Muscle layer of colon (tissue), 2 donors: Measurements from ENCODE around the gene CFAP97.
"Not testable (repeated sequence)": the region's sequence is repeated elsewhere in the genome, so short reads cannot be mapped to it uniquely, and the experiment has no call there.

Experiments
- H3K27ac ChIP-seq: one replicate; pipeline ENCODE4 v1.7.0; 2013; ENCODE audit warnings: low read depth, mild to moderate bottlenecking, low read length, moderate library complexity
- H3K27me3 ChIP-seq, 2 donors: one replicate each; pipeline ENCODE4 v1.7.0; 2013; ENCODE audit warnings: low read length in 2 of 2, mild to moderate bottlenecking in 2 of 2; ENCODE audit not compliant: insufficient read depth in 2 of 2, control insufficient read depth in 1 of 2
- H3K36me3 ChIP-seq: one replicate; pipeline ENCODE4 v1.7.0; 2013; ENCODE audit warnings: mild to moderate bottlenecking, low read length; ENCODE audit not compliant: insufficient read depth
- H3K4me1 ChIP-seq: one replicate; pipeline ENCODE4 v1.7.0; 2013; ENCODE audit warnings: mild to moderate bottlenecking, low read length; ENCODE audit not compliant: insufficient read depth
- H3K4me3 ChIP-seq, 2 donors: one replicate each; pipeline ENCODE4 v1.7.0; 2013; ENCODE audit warnings: low read length in 2 of 2, low read depth in 1 of 2, mild to moderate bottlenecking in 1 of 2, moderate library complexity in 1 of 2
- H3K9ac ChIP-seq: one replicate; pipeline ENCODE4 v1.7.0; 2013; ENCODE audit warnings: low read length
- H3K9me3 ChIP-seq: one replicate; pipeline ENCODE4 v1.7.0; 2013; ENCODE audit warnings: mild to moderate bottlenecking, low read length
- donor health status: abdominal sarcoma.
- donor health status: Adenocarcinoma of cecum.

The CFAP97 gene

DNA sequence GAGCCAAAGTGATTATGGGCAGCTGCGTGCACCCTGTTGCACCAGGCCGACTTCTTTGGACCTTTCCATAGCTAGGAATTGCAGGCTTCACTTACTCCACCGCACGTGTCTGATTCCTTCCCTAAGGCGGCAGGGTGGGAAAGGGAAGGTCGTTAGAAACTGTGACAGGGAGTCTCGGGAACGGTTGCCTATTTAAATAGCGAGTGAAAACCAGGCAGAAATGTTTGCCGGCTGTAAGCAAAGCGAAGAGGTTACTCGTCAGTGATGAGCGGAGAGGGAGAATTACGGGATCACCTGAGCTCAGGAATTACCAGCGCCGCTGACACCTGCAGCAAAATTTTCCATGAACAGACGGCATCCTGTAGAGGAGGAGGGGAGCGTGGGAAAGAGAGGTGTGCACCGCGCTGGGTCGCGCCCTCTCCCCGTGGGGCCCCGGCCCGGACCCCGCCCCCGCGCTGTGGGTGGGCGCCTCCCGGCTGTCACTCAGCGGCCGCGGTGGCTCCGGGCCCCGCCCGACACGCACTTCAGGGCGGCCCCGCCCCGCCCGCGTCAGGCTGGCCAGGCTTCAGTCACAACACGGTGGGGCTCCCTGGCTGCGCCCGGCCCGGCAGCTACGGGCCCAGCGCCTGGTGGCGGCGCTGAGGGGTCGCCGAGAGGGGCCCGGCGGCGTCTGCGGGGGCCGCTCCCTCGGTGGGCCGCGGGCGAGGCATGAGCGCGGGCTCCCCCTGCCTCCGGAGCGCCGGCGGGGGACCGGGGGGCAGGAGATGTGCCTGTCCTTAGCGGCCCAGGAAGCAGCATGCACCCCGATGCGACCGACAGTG is 5.4 kb upstream of the CFAP97 start, which contains the start of gene SNX25:
Gene SNX25, plus strand, starts transcription at position 568 of the 821 bp plus-strand sequence. Its CDS starts 229 bp downstream, at position 797.
- no peaks in the 10 kb centered on the region for H3K36me3 ChIP-seq
- H3K27ac ChIP-seq = peak within 1 kb of the TSS; percentile 80
- no peaks in the 10 kb centered on the region for H3K27me3 ChIP-seq
- no peaks in the 10 kb centered on the region for H3K9me3 ChIP-seq
- H3K4me3 ChIP-seq = peak within 1 kb of the TSS; percentile 81 to 97
- peak within 1 kb of the TSS; percentile 96 for H3K9ac ChIP-seq
- peaks cover 20% of the 10 kb centered on the region for H3K4me1 ChIP-seq

DNA sequence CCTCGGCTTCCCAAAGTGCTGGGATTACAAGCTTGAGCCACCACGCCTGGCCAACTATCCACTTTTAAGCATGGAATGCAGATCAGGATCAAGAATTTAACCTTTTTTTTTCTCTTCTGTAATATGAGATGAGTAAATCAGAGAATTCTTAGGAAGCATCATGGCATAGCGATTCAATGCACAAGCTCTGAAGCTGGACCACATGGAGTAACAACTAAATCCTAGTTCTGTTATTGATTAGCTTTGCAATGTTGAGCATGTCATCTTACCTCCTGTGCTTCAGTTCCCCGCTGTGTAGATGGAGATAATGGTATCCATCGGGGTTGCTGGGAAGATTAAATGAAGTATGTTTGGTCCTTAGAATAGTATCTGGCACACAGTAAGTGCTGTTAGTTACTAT is 3.7 kb upstream of the CFAP97 start:
- H3K9me3 ChIP-seq = no peaks in the 10 kb centered on the region
- no peak overlapping the region for H3K27ac ChIP-seq
- no peak overlapping the region for H3K4me3 ChIP-seq
- H3K9ac ChIP-seq = no peak overlapping the region
- H3K36me3 ChIP-seq = no peaks in the 10 kb centered on the region
- H3K4me1 ChIP-seq = peaks cover 30% of the 10 kb centered on the region
- H3K27me3 ChIP-seq = no peaks in the 10 kb centered on the region

DNA sequence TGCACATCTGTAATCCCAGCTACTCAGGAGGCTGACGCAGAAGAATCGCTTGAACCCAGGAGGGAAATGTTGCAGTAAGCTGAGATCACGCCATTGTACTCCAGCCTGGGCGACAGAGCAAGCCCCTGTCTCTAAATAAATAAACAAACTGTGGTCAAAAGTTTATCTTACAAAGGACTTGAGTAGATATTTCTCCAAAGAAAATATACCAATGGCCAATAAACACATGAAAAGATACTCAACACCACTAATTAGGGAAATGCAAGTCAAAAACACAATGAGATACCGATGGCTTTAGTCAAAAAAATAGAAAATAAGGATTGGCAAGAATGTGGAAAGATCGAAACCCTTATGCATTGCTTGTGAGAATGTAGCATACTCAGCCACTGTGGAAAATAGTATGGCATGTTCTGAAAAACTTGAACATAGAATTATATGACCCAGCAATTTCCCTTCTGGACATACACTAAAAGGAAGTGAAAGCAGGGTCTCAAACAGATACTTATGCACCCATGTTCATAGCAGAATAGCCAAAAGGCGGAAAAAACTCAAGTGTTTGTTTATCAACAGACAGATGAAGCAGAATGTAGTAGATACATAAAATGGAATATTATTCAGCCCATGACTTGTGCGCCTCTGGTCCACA is 2.0 kb upstream of the CFAP97 start:
- H3K4me3 ChIP-seq = no peak overlapping the region
- H3K27me3 ChIP-seq = no peaks in the 10 kb centered on the region
- H3K9me3 ChIP-seq = no peaks in the 10 kb centered on the region
- no peaks in the 10 kb centered on the region for H3K36me3 ChIP-seq
- H3K4me1 ChIP-seq = peaks cover 35% of the 10 kb centered on the region
- no peak overlapping the region for H3K27ac ChIP-seq
- H3K9ac ChIP-seq = no peak overlapping the region

DNA sequence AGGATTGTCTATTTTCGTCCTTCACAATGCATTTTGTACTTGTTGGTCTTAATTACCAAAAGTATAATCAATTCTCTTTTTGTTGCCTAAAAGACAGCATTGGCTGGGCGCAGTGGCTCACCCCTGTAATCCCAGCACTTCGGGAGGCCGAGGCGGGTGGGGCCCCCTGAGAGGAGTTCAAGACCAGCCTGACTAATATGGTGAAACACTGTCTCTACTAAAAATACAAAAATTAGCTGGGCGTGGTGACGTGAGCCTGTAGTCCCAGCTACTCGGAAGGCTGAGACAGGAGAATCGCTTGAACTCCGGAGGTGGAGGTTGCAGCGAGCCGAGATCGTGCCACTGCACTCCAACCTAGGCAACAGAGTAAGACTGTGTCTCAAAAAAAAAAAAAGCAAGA is 1.3 kb upstream of the CFAP97 start:
- H3K27me3 ChIP-seq, H3K36me3 ChIP-seq, H3K9ac ChIP-seq, H3K4me3 ChIP-seq, H3K27ac ChIP-seq, H3K9me3 ChIP-seq: not testable (repeated sequence)
- H3K4me1 ChIP-seq = peaks cover 35% of the 10 kb centered on the region

DNA sequence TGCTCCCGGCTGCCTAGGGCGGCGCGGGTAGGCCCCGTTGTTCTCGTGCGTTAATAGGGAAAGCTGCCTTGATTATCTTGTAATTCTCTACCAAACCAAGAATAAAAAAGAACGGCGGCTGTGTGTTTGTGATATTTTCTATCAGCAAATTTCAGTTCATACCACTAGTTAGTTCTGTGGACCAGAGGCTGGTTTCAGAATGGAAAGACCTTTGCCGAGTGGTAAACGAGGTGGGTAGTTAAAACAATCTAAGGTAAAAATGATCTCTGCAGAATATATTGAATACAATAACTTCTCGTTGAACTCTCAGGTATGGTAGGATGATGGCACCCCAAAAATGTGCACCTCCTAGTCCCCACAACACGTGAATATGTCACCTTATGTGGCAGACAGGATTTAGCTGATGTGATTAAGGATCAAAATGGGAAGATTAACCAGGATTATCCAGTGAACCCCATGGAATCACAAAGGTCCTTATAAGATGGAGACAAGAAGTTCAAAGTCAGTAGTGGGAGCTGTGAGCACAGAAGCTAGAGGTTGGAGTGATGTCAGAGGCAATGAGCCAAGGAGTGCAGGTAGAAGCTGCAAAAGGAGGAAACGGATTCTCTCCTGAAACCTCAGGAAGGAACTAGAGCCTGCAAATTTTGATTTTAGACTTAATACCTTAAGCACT is 574 bp upstream of the CFAP97 start:
- peak overlapping the region; percentile 59 for H3K27ac ChIP-seq

DNA sequence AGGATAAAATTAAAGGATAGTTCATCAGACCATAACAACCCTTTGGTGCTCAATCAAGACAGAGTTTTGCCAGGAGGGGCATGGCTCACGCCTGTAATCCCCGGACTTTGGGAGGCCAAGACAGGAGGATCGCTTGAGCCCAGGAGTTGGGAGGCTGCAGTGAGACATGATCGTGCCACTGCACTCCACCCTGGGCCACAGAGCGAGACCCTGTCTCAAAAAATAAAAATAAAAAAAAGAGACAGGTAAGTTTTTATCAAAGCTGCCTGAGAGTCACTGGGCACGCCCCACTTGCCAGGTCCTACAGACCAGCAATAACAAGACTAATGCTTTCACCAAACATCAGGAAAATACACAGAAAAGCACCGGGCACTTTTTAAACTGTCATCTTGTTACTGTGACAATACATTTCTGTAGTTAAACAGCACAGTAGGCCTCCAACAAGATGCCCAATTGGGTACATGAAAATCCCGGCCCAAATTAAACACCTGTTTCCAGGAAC is 765 bp downstream of the CFAP97 start:
- Histone ChIP-seq H3K36me3 (no peaks in the 10 kb centered on the region), H3K4me3 (peak overlapping the region; percentile 67 to 69), H3K27me3 (no peaks in the 10 kb centered on the region), H3K9ac (peak overlapping the region; percentile 57), H3K27ac (peak overlapping the region; percentile 90), H3K9me3 (no peaks in the 10 kb centered on the region), H3K4me1 (peaks cover 30% of the 10 kb centered on the region)

More for the DNA sequence above, 574 bp upstream of the CFAP97 start:
- no peaks in the 10 kb centered on the region for H3K27me3 ChIP-seq
- H3K4me1 ChIP-seq = peaks cover 35% of the 10 kb centered on the region
- H3K36me3 ChIP-seq = no peaks in the 10 kb centered on the region
- H3K9ac ChIP-seq = peak overlapping the region; percentile 86
- H3K9me3 ChIP-seq = no peaks in the 10 kb centered on the region
- H3K4me3 ChIP-seq = peak overlapping the region; percentile 8 to 67

DNA sequence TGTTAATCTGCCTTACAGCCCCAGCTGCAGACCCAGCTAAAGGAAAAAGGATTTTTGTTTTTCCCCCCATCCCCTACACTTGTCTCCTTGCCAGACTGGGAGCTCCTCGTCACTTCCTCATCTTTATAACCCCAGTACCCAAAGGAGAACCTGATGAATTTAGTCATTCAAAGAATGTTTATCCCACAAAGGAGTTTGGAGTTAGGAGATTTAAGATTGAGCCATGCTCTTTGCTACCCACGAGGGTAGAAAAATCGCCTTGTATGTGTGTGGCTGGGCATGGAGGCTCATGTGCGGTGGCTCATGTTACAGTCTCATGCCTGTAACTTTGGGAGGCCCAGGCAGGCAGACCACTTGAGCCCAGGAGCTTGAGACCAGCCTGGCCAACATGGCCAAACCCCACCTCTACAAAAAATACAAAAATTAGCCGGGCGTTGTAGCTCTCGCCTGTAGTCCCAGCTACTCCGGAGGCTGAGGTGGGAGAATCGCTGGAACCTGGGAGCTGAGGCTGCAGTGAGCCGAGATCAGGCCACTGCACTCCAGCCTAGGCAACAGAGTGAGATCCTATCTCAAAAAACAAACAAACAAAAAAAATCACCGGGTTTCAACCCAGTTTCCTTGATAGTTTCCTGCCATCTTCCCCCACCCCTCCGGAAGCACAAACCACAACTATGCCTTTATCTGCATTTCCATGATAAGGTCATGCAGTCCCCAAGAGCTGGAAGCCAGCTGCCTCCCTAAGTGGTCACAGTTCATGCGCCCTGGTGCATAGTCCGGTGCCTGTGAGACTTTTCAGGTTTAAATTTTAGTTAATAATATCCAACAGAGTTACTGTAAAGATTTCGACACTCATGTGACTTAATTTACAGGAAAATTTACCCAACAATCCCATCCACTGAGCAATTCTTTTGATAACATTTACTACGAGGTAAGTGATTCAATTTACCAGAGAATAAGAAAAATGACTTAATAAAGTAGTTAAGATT is 1.5 kb downstream of the CFAP97 start:
- Histone ChIP-seq H3K27me3 (no peaks in the 10 kb centered on the region), H3K9me3 (no peaks in the 10 kb centered on the region), H3K4me3 (no peak overlapping the region), H3K36me3 (no peaks in the 10 kb centered on the region), H3K27ac (peak overlapping the region; percentile 50), H3K9ac (no peak overlapping the region), H3K4me1 (peaks cover 30% of the 10 kb centered on the region)

DNA sequence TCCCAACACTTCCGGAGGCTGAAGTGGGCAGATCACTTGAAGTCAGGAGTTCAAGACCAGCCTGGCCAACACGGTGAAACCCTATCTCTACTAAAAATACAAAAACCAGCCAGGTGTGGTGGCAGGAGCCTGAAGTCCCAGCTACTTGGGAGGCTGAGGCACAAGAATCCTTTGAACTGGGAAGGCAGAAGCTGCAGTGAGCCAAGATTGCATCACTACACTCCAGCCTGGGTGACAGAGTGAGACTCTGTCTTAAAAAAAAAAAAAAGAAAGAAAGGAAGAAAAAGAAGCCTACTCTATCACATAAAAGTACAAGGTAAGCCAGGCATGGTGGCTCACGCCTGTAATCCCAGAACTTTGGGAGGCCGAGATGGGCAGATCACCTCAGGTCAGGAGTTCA is 5.6 kb downstream of the CFAP97 start:
- H3K36me3 ChIP-seq, H3K27ac ChIP-seq, H3K9ac ChIP-seq, H3K9me3 ChIP-seq, H3K4me3 ChIP-seq, H3K27me3 ChIP-seq: not testable (repeated sequence)
- H3K4me1 ChIP-seq = peaks cover 18% of the 10 kb centered on the region

DNA sequence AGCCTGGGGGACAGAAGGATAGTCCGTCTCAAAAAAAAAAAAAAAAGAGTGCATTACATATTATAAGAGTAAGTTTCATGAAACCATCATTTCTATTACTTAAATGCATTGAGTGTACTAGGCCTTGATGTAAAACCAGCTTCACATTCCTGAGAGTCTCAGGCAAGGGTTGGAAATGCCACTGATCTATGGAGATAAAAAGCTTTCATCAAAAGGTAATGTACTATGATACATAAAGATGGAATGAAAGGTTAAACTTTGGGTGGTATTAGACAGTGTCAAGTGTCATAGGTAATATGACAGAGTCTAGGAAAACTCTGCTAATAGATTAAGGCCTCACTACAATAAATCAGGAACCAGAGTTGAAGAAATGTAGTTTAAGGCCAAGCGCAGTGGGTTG is 7.4 kb downstream of the CFAP97 start:
- Histone ChIP-seq H3K9me3 (no peaks in the 10 kb centered on the region), H3K27ac (no peak overlapping the region), H3K36me3 (no peaks in the 10 kb centered on the region), H3K27me3 (no peaks in the 10 kb centered on the region), H3K4me1 (peaks cover under 1% of the 10 kb centered on the region), H3K9ac (no peak overlapping the region), H3K4me3 (no peak overlapping the region)

DNA sequence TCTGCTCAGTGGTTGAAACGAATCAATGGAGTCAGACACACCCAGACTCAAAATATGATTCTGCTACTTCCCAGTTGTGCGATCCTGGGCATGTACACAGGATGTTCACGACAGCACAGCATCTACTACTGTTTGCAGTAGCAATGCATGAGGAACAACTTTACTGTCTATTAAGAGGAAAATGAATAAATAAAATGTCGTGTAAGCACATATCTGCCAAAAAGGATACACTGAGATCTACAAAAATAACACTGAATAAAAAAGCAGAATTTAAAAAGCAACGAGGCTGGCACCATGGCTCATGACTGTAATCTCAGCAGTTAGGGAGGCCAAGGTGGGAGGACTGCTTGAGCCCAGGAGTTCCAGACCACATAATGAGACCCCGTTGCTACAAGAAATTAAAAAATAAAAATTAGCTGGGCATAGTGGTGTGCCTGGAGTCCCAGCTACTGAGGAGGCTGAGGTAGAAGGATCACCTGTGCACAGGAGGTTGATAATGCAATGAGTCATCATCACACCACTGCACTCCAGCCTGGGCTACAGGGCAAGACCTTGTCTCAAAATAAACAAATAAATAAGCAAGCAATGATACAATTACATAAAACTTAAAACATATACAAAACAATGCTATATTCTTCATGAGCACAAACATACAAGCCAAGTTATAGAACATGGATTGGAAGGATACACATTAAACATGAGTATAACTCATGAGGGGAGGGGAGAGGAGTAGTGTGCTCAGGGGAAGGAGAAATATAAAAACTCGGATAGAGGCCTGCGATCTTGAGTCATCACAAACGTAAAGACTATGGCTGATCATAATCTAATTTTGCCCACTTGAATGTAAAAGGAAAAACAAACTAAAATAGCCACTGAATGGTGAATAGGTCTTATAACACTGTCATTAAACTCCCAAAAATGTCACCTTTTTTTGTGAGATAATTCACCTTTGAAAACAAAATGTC is 8.6 kb downstream of the CFAP97 start:
- no peaks in the 10 kb centered on the region for H3K27me3 ChIP-seq
- H3K4me3 ChIP-seq = no peak overlapping the region
- H3K4me1 ChIP-seq = no peaks in the 10 kb centered on the region
- H3K36me3 ChIP-seq = peaks cover 6% of the 10 kb centered on the region
- H3K27ac ChIP-seq = no peak overlapping the region
- no peaks in the 10 kb centered on the region for H3K9me3 ChIP-seq
- H3K9ac ChIP-seq = no peak overlapping the region
